GM21390 (cell line): ENCODE data around the gene CNTNAP4.

Experiments
- ATAC-seq: cut with Tn5 transposase; IDR thresholded peaks from one replicate; pipeline ENCODE4 v1.9.1; 2021; ENCODE audit not compliant: unreplicated experiment

CNTNAP4 gene

GRCh38 chr16:76303637-76304314, 26.6 kb downstream of the CNTNAP4 start:
- no peak for ATAC-seq

DNA sequence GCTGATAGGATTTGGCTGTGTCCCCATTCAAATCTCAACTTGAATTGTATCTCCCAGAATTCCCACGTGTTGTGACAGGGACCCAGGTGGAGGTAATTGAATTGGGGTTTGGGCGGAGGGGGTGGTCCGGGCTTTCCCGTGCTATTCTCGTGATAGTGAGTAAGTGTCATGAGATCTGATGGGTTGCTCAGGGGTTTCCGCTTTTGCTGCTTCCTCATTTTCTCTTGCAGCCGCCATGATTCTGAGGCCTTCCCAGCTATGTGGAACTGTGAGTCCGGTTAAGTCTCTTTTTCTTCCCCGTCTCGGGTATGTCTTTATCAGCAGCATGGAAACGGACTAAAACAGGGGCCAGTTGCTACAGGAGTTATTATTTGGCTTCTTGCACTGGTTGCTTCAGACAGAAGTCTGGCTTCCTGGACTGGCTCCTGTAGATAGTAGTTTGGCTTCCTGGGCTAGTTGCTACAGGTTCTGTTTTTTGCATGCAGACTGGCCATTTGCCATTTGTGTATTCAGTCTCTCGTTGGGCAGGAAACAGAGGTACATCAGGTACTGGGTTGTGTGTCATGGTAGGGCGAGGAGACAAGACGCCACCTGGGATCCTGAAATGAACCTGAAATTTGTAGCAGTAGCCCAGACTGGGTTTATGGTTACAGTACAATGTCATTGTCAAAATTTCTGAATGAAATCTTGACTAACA, 32.6 kb downstream of the CNTNAP4 start:
- ATAC-seq = no peak

DNA sequence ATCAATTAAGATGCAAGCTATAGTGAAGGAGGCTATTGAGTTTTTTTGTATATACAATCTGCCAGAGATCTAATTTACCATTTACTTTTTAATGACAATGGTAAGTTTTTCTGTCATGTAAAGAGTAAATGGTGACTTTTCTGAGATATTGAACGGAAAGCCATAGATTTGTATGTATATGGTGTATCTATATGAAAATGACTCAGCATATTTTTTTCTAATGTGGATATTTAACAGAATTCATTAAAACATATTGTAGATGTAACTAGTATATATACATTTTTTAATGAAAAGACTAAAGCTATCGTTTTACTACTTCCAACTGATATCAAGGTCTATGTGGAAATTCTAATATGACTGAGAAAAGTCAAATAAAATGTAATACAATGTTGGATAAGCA, 34.1 kb downstream of the CNTNAP4 start:
- no peak for ATAC-seq

- ATAC-seq = no peak
These were observed 41.4 kb downstream of the CNTNAP4 start for GRCh38 chr16:76318565-76318964.

GRCh38 chr16:76329106-76329505, 51.9 kb downstream of the CNTNAP4 start:
- ATAC-seq = no peak

DNA sequence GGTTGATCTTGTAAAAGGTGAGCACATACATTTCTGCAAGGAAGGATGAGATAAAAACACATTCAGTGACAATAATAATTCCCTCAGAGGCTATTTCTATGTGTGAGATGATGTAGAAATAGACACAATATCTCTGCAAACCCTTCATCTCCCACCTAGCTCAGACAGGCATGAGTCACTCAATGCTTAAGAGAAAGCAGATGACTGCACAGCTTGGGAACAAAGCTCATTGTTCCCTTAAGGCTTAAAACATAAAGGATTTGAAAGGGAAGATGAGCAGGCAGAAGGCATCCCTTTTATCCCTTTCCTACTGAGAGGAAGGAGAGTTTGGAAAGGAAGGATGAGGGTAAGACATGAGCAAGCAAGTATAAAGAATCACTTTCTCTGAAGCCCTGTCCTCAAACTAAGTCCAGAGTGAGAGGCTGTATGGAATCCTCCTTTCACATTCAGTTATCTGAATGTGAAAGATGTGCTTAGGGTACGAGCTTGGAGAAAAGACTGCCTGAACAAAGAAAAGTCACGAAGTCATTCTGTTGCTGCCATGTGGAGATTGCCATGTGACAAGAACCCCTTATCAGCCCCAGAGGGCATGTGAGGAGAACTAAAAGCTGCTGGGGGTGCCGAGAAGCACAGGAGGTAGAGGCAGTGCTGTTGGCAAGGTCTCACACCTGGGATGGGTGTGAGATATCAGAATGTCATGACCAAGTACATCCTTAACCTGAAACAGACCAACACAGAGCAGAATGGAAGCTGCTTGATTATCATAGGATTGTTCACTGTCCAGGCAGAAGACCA, 58.2 kb downstream of the CNTNAP4 start:
- ATAC-seq = no peak

- no peak for ATAC-seq
These were observed 58.9 kb downstream of the CNTNAP4 start for GRCh38 chr16:76336112-76336511.

DNA sequence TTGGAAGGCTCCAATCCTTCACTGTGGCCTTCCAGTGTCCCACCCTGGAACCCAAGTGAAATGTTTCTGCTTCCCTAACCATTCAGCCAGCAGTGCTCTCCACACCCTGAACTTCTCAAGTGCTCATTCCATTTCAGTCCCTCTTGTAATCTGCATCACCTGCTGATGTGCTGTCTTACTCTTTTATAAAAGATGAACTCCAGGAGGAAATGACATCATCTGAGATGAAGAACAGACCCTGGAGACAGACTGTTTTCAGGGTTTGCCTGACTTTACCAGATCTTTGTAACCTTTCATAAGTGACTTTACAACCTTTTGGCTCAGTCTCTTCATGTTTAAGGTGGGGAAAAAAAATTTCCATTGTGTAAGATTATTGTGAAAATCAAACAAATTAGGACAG, 61.3 kb downstream of the CNTNAP4 start:
- ATAC-seq = no peak

DNA sequence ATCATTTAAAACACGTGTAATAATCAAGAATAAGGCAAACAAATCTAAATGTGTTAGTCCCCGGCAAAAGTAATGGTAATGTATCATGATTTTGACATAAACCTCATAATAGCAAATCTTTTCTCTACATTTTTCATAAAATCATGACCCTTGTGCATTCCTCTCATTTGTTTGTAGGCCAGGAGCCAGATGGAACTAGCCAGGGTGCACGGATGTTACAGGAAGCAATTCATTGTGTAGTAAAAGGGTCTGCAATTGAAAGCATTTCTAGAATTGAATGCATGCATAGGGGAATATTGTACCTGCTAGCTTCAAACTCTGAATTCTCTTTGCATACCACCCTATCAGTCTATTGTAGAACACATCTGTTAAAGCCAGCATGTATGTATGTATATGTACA, 66.6 kb downstream of the CNTNAP4 start:
- no peak for ATAC-seq

- ATAC-seq = no peak
These were observed 68.0 kb downstream of the CNTNAP4 start for GRCh38 chr16:76345163-76345661.

- ATAC-seq = no peak
These were observed 69.0 kb downstream of the CNTNAP4 start for GRCh38 chr16:76346210-76346609.

DNA sequence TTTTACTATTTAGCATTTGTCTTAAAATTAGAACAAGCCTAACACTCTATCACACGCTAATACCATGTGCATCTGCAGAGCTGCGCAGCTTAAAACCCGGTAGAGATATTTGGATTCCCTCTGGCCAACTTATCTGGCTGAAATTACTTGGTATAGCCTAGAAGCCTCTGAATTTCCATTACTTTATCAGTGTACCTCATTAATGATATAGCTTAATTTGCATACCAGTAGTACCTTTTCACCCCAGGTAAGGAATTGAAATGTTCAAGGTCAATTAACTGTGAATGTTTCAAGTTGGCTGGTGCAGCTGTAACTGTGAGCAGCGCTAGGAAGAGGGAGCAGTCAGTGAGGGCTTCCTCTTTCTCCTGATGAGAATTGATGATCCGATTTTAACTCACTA, 74.2 kb downstream of the CNTNAP4 start:
- ATAC-seq = no peak

DNA sequence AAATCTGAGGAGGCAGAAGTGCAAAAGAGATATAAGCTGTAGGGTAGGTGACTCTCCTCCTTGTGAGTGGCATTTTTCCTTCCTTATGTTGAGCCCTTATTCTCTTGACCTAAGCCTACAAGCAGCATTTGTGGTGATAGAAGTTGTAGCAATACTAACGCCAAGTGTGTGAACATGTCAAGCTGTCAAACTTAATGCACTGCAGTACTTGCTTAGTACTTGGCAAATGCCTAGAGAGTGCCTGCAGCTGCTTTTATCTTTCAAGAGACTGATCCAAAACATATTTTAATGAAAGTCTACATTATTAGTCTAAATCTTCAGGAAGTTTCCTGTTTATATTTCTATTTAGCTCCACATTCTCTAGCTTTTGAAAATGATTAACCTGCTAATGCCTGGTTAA, 83.2 kb downstream of the CNTNAP4 start:
- ATAC-seq = no peak

- no peak for ATAC-seq
These were observed 93.1 kb downstream of the CNTNAP4 start for GRCh38 chr16:76370344-76370743.

DNA sequence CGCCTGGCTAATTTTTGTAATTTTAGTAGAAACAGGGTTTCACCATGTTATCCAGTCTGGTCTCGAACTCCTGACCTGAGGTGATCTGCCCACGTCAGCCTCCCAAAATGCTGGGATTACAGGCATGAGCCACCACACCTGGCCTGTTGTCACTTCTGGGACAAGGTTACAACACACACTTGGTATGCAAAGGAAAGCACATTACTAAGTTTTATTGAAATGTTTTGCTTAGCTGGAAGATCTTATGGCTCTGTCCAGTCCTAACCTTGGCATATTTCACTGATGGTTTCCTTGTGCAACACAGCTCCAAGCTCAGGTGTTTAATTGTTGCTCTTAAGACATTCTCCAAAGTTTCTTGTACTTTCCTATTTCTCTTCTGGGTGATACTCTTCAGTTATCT, 94.2 kb downstream of the CNTNAP4 start:
- no peak for ATAC-seq

- ATAC-seq = no peak
These were observed 96.8 kb downstream of the CNTNAP4 start for GRCh38 chr16:76373998-76374397.

GRCh38 chr16:76376988-76377387, 99.8 kb downstream of the CNTNAP4 start:
- no peak for ATAC-seq

GRCh38 chr16:76378020-76378419, 100.8 kb downstream of the CNTNAP4 start:
- ATAC-seq = no peak

GRCh38 chr16:76381096-76381495, 103.9 kb downstream of the CNTNAP4 start:
- no peak for ATAC-seq

GRCh38 chr16:76385601-76386230, 108.5 kb downstream of the CNTNAP4 start:
- no peak for ATAC-seq

DNA sequence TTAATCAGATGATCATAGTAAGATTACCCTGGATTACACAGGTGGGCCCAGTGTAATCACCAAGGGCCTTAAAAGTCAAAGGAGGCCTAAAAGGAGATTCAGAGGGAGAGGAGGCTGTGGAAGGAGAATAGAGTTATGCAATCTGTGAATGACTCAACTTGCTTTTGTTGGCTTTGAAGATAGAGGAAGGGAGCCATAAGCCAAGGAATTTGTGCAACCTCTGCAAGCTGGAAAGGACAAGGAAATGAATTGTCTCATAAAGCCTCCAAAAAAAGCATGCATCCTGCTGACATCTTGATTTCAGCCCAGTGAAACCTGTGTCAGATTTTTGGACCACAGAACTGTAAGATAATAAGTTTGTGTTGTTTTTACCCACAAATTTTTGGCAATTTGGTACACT, 109.6 kb downstream of the CNTNAP4 start:
- no peak for ATAC-seq
